ENCODE data around the gene CNOT11.

The CNOT11 gene

GRCh38 chr2:101255501-101255900, 2.8 kb downstream of the CNOT11 start:
- H3K27ac ChIP-seq = no peak overlapping the region
- H3K4me2 ChIP-seq (ENCODE audit: low read length) = no peak overlapping the region
- H3K4me3 ChIP-seq (ENCODE audit: low read depth, low read length) = no peak overlapping the region
- no peak overlapping the region for H3K9ac ChIP-seq
- H3K79me2 ChIP-seq = peaks cover 22% of the 10 kb centered on the region
- H3K36me3 ChIP-seq (ENCODE audit: control insufficient read depth, insufficient read depth, low read length) = no peaks in the 10 kb centered on the region
- H3K27me3 ChIP-seq (ENCODE audit: control insufficient read depth, insufficient read depth, low read length) = no peaks in the 10 kb centered on the region
- H2AFZ ChIP-seq = no peak overlapping the region
- peaks cover 5% of the 10 kb centered on the region for H3K4me1 ChIP-seq
- H3K9me3 ChIP-seq (ENCODE audit: control insufficient read depth, low read length) = no peaks in the 10 kb centered on the region
- no peak for TF ChIP-seq CTCF (IDR thresholded peaks at IDR 0.05)

GRCh38 chr2:101256316-101256715, 3.6 kb downstream of the CNOT11 start:
- no peak overlapping the region for H3K27ac ChIP-seq
- TF ChIP-seq CTCF (IDR thresholded peaks at IDR 0.05) = no peak
- no peaks in the 10 kb centered on the region for H3K27me3 ChIP-seq (ENCODE audit: control insufficient read depth, insufficient read depth, low read length)
- H3K4me2 ChIP-seq (ENCODE audit: low read length) = no peak overlapping the region
- H3K36me3 ChIP-seq (ENCODE audit: control insufficient read depth, insufficient read depth, low read length) = no peaks in the 10 kb centered on the region
- H3K9me3 ChIP-seq (ENCODE audit: control insufficient read depth, low read length) = no peaks in the 10 kb centered on the region
- peaks cover 22% of the 10 kb centered on the region for H3K79me2 ChIP-seq
- no peak overlapping the region for H2AFZ ChIP-seq
- no peak overlapping the region for H3K4me3 ChIP-seq (ENCODE audit: low read depth, low read length)
- no peak overlapping the region for H3K9ac ChIP-seq
- H3K4me1 ChIP-seq = peaks cover 5% of the 10 kb centered on the region

DNA sequence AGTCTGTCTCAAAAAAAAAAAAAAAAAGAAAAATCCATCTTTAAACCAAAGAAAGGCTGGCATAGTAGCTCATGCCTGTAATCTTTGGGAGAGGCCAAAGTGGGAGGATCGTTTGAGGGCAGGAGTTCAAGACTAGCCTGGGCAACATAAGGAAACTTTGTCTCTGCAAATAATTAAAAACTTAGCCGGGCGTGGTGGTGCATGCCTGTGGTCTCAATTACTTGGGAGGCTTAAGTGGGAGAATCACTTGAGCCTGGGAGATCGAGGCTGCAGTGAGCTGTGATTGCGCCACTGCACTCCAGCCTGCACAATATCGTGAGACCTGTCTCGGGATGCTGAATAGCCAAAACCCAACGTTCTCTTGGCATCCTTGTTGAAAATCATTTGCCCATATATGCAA, 6.1 kb downstream of the CNOT11 start:
- Histone ChIP-seq H3K9ac (no peak overlapping the region), H3K27ac (no peak overlapping the region), H3K9me3 (ENCODE audit: control insufficient read depth, low read length) (no peaks in the 10 kb centered on the region), H3K4me2 (ENCODE audit: low read length) (no peak overlapping the region), H3K79me2 (peaks cover 16% of the 10 kb centered on the region), H2AFZ (no peak overlapping the region), H3K4me1 (peaks cover 5% of the 10 kb centered on the region), H3K36me3 (ENCODE audit: control insufficient read depth, insufficient read depth, low read length) (no peaks in the 10 kb centered on the region), H3K4me3 (ENCODE audit: low read depth, low read length) (no peak overlapping the region), H3K27me3 (ENCODE audit: control insufficient read depth, insufficient read depth, low read length) (no peaks in the 10 kb centered on the region)
- TF ChIP-seq CTCF (IDR thresholded peaks at IDR 0.05) = no peak

DNA sequence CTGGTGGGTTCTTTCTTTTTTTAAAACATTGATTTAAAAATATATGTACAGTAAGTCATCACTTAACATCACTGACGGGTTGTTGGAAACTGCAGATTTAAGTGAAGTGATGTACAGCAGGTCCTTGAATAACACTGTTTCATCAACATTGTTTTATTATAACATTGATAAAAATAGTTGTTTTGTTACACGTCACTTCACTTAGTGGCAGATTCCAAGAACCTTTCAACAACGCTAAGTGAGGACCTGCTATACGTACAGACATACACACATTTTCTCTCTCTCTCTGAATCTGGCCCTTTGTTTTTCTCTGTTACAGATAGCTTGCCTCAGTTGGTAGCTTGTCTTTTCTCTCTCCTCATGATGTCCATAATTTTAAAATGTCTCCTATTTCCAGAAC, 9.5 kb downstream of the CNOT11 start:
- H3K79me2 ChIP-seq = no peaks in the 10 kb centered on the region
- TF ChIP-seq CTCF (IDR thresholded peaks at IDR 0.05) = no peak
- no peak overlapping the region for H3K9ac ChIP-seq
- H3K9me3 ChIP-seq (ENCODE audit: control insufficient read depth, low read length) = no peaks in the 10 kb centered on the region
- H3K27me3 ChIP-seq (ENCODE audit: control insufficient read depth, insufficient read depth, low read length) = no peaks in the 10 kb centered on the region
- H3K4me2 ChIP-seq (ENCODE audit: low read length) = no peak overlapping the region
- H2AFZ ChIP-seq = no peak overlapping the region
- H3K36me3 ChIP-seq (ENCODE audit: control insufficient read depth, insufficient read depth, low read length) = no peaks in the 10 kb centered on the region
- no peaks in the 10 kb centered on the region for H3K4me1 ChIP-seq
- H3K4me3 ChIP-seq (ENCODE audit: low read depth, low read length) = no peak overlapping the region
- no peak overlapping the region for H3K27ac ChIP-seq

GRCh38 chr2:101263377-101263800, 10.7 kb downstream of the CNOT11 start:
- H3K9me3 ChIP-seq (ENCODE audit: control insufficient read depth, low read length) = no peaks in the 10 kb centered on the region
- no peak overlapping the region for H3K4me2 ChIP-seq (ENCODE audit: low read length)
- TF ChIP-seq CTCF (IDR thresholded peaks at IDR 0.05) = no peak
- H2AFZ ChIP-seq = no peak overlapping the region
- no peaks in the 10 kb centered on the region for H3K4me1 ChIP-seq
- no peaks in the 10 kb centered on the region for H3K27me3 ChIP-seq (ENCODE audit: control insufficient read depth, insufficient read depth, low read length)
- no peaks in the 10 kb centered on the region for H3K79me2 ChIP-seq
- H3K9ac ChIP-seq = no peak overlapping the region
- H3K4me3 ChIP-seq (ENCODE audit: low read depth, low read length) = no peak overlapping the region
- no peaks in the 10 kb centered on the region for H3K36me3 ChIP-seq (ENCODE audit: control insufficient read depth, insufficient read depth, low read length)
- H3K27ac ChIP-seq = no peak overlapping the region

Measured in parathyroid adenoma (tissue), 2 donors.